Peyer's patch (tissue), 4 donors: Measurements from ENCODE around the gene SLC39A11.

ENCODE experiments used
- POLR2A ChIP-seq, 2 donors: fragments of 450-650 bp; IDR thresholded peaks; one replicate each; pipeline ENCODE4 v1.5.1; 2017; ENCODE audit warnings: antibody characterized with exemption in 2 of 2, mild to moderate bottlenecking in 2 of 2, moderate library complexity in 2 of 2
- TF ChIP-seq, protein P1 (sequence below), 6 experiments: fragments of 450-650 bp in 4 of 6; fragments of 200-600 bp in 2 of 6; sonication (generic) in 1 of 6; IDR thresholded peaks; one replicate each; pipeline ENCODE4 v1.5.1; 2017 to 2019; ENCODE audit warnings: antibody characterized with exemption in 6 of 6, mild to moderate bottlenecking in 3 of 6, moderate library complexity in 1 of 6

DNA sequence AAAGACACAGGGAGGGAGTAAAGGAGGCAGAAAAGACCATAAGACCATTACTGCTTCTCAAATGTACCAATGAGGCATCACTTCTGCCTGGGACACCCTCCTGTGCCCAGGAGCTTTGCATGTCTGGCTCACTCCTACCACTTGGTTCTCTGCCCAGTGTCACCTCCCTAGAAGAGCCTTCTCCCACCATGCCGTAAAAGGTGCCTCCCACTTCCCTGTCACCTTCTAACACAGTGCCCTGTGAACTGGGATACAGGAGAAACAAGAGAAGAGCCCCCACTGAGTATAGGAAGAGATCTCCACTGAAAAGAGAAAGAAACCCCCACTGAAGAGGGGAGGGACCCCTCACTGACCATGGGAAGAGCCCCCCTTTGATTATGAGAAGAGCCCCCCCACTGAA, 486.9 kb downstream of the SLC39A11 start:
- TF ChIP-seq, protein P1, sequence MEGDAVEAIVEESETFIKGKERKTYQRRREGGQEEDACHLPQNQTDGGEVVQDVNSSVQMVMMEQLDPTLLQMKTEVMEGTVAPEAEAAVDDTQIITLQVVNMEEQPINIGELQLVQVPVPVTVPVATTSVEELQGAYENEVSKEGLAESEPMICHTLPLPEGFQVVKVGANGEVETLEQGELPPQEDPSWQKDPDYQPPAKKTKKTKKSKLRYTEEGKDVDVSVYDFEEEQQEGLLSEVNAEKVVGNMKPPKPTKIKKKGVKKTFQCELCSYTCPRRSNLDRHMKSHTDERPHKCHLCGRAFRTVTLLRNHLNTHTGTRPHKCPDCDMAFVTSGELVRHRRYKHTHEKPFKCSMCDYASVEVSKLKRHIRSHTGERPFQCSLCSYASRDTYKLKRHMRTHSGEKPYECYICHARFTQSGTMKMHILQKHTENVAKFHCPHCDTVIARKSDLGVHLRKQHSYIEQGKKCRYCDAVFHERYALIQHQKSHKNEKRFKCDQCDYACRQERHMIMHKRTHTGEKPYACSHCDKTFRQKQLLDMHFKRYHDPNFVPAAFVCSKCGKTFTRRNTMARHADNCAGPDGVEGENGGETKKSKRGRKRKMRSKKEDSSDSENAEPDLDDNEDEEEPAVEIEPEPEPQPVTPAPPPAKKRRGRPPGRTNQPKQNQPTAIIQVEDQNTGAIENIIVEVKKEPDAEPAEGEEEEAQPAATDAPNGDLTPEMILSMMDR (IDR thresholded peaks at IDR 0.05) = no peak
- TF ChIP-seq POLR2A (IDR thresholded peaks at IDR 0.05) = no peak
